HG03521 (cell line): ENCODE results near the gene CCDC137.
"Not testable (repeated sequence)": the region's sequence is repeated elsewhere in the genome, so short reads cannot be mapped to it uniquely, and the experiment has no call there.

Experiments used
- ATAC-seq: cut with Tn5 transposase; IDR thresholded peaks from one replicate; pipeline ENCODE4 v1.9.1; 2021; ENCODE audit warnings: mild to moderate bottlenecking, moderate library complexity; ENCODE audit not compliant: unreplicated experiment

Gene CCDC137

GRCh38 chr17:81650951-81651350 is 15.6 kb upstream of the CCDC137 start:
- no peak for ATAC-seq

- no peak for ATAC-seq
Observed at GRCh38 chr17:81651692-81652091, 14.8 kb upstream of the CCDC137 start.

- ATAC-seq, result no peak
Observed at GRCh38 chr17:81652906-81653771, 13.4 kb upstream of the CCDC137 start.

- no peak for ATAC-seq
Observed at GRCh38 chr17:81655378-81656117, 11.0 kb upstream of the CCDC137 start.

GRCh38 chr17:81656118-81656743 is 10.3 kb upstream of the CCDC137 start, which contains the start of gene PDE6G:
Gene PDE6G (minus strand): TSS chr17:81656542. CDS start chr17:81653305, 3,237 bp downstream.
- ATAC-seq, result no peak

- no peak for ATAC-seq
Observed at GRCh38 chr17:81656835-81657234, 9.7 kb upstream of the CCDC137 start.

- ATAC-seq, result no peak
Observed at GRCh38 chr17:81659038-81659437, 7.5 kb upstream of the CCDC137 start.

- ATAC-seq, result no peak
Observed at GRCh38 chr17:81660441-81660840, 6.1 kb upstream of the CCDC137 start.

GRCh38 chr17:81662002-81662401 is 4.5 kb upstream of the CCDC137 start:
- ATAC-seq, result no peak

GRCh38 chr17:81664051-81664470 is 2.5 kb upstream of the CCDC137 start:
- ATAC-seq, result no peak

- ATAC-seq, result no peak
Observed at GRCh38 chr17:81665205-81666091, 1.1 kb upstream of the CCDC137 start.

- ATAC-seq, result no peak
Observed at GRCh38 chr17:81666092-81666341, 520 bp upstream of the CCDC137 start.

GRCh38 chr17:81667754-81668153 is 1.2 kb downstream of the CCDC137 start:
- ATAC-seq, result no peak

GRCh38 chr17:81672504-81672903 is 6.0 kb downstream of the CCDC137 start:
- ATAC-seq, result no peak

GRCh38 chr17:81672954-81673353 is 6.4 kb downstream of the CCDC137 start:
- no peak for ATAC-seq

GRCh38 chr17:81673561-81674258 is 7.2 kb downstream of the CCDC137 start:
- ATAC-seq, result no peak

- ATAC-seq, result not testable (repeated sequence)
Observed at GRCh38 chr17:81675515-81676221, 9.1 kb downstream of the CCDC137 start.

GRCh38 chr17:81676906-81677305 is 10.4 kb downstream of the CCDC137 start:
- no peak for ATAC-seq

GRCh38 chr17:81680150-81680549 is 13.6 kb downstream of the CCDC137 start:
- no peak for ATAC-seq

GRCh38 chr17:81681672-81682071 is 15.1 kb downstream of the CCDC137 start:
- ATAC-seq, result no peak
